GM12878 (cell line): ENCODE results near the gene PTPRS. TPM values are rescaled to one million over a fixed set of nuclear protein-coding genes. Genes with fewer than 3 reads are reported as not detected.

Experiments
- ATAC-seq: fragments of 200-7000 bp; cut with Tn5 transposase; 3 replicates; pipeline ENCODE4 v1.9.1; 2020; ENCODE audit warnings: mild to moderate bottlenecking, moderate library complexity
- BruUV-seq: library from RNA; stranded (reverse); fragments of 400-500 nt; replicated peaks from 2 replicates; lab custom pipeline; 2021; lab: Mats Ljungman, UMichigan
- CTCF ChIA-PET: fragments of 300-600 bp; sonication (Branson Sonifier 250); formaldehyde crosslinking; extraction: SDS; loops from one replicate; lab custom pipeline; 2021; ENCODE audit warnings: inconsistent platforms; lab: Yijun Ruan, JAX
- POLR2A ChIA-PET: fragments of 350-600 bp; formaldehyde crosslinking; extraction: SDS; loops from one replicate; lab custom pipeline; 2021; ENCODE audit warnings: inconsistent platforms; lab: Charles Lee
- RAD21 ChIA-PET: fragments of 300-600 bp; sonication (Branson Sonifier 250); formaldehyde crosslinking; loops from one replicate; lab custom pipeline; 2023; ENCODE audit warnings: antibody characterized with exemption; ENCODE audit not compliant: unreplicated experiment; lab: Charles Lee
- SMC1A ChIA-PET: fragments of 300-600 bp; sonication (Branson Sonifier 250); formaldehyde crosslinking; loops from one replicate; lab custom pipeline; 2023; ENCODE audit not compliant: unreplicated experiment, uncharacterized antibody; lab: Charles Lee
- DNase-seq: peaks from one replicate; pipeline ENCODE4 v3.0.0-alpha.2; 2011; ENCODE audit warnings: low read depth, low spot score
- FAIRE-seq: peaks from 3 replicates; lab custom pipeline; 2011; peaks lifted over from hg19 to GRCh38; lab: Jason Lieb, UNC
- H2AFZ ChIP-seq: 2 replicates; pipeline ENCODE4 v1.6.0; 2011; ENCODE audit warnings: low read depth, low read length, control low read depth; ENCODE audit not compliant: control insufficient read depth
- H3K27ac ChIP-seq: 2 replicates; pipeline ENCODE4 v1.5.1; 2011; ENCODE audit warnings: control low read depth; ENCODE audit not compliant: control insufficient read depth, insufficient read depth
- H3K27me3 ChIP-seq, 2 experiments: replicated peaks in 1 of 2; 2 replicates each; pipeline versions ENCODE4 v1.6.0 to v1.6.1; 2011; ENCODE audit warnings: low read length in 1 of 2; ENCODE audit not compliant: control insufficient read depth in 2 of 2, insufficient read depth in 2 of 2
- H3K36me3 ChIP-seq, 2 experiments: 2 replicates each; pipeline ENCODE4 v1.5.1; 2011; ENCODE audit warnings: low read length in 1 of 2; ENCODE audit not compliant: control insufficient read depth in 2 of 2, insufficient read depth in 2 of 2
- H3K4me1 ChIP-seq: 2 replicates; pipeline ENCODE4 v1.6.1; 2011; ENCODE audit warnings: mild to moderate bottlenecking, low read length, moderate library complexity, mixed read lengths; ENCODE audit not compliant: control insufficient read depth, insufficient read depth
- H3K4me2 ChIP-seq: 2 replicates; pipeline ENCODE4 v1.6.0; 2011; ENCODE audit warnings: control low read depth; ENCODE audit not compliant: control insufficient read depth, insufficient read depth
- H3K4me3 ChIP-seq: fragments of 200-600 bp; sonication (generic); 2 replicates; pipeline ENCODE4 v1.5.1; 2016
- H3K79me2 ChIP-seq: 2 replicates; pipeline ENCODE4 v1.6.0; 2011; ENCODE audit warnings: low read length; ENCODE audit not compliant: control insufficient read depth, insufficient read depth
- H3K9ac ChIP-seq: 2 replicates; pipeline ENCODE4 v1.8.0; 2011; ENCODE audit warnings: low read length, control low read depth, mixed read lengths; ENCODE audit not compliant: control insufficient read depth, insufficient read depth
- H3K9me3 ChIP-seq: replicated peaks from 3 replicates; pipeline ENCODE4 v1.5.1; 2011; ENCODE audit warnings: mild to moderate bottlenecking, low read length; ENCODE audit not compliant: control insufficient read depth, insufficient read depth
- H4K20me1 ChIP-seq: 2 replicates; pipeline ENCODE4 v1.6.0; 2011; ENCODE audit not compliant: control insufficient read depth, insufficient read depth
- BCL11A ChIP-seq: IDR thresholded peaks from 2 replicates; pipeline ENCODE4 v1.6.1; 2011; ENCODE audit warnings: low read depth, low read length
- CEBPB ChIP-seq, 2 experiments: fragments of 150-350 bp in 1 of 2; IDR thresholded peaks; 2 replicates each; pipeline ENCODE4 v1.6.1; 2012 to 2014; ENCODE audit warnings: low read depth in 2 of 2, low read length in 2 of 2, borderline replicate concordance in 1 of 2, inconsistent platforms in 1 of 2
- CREM ChIP-seq: IDR thresholded peaks from 2 replicates; pipeline ENCODE4 v1.6.1; 2014; ENCODE audit warnings: antibody characterized with exemption, low read depth
- ETV6 ChIP-seq, 2 experiments: fragments of 450-650 bp in 1 of 2; IDR thresholded peaks in 1 of 2; conservative IDR thresholded peaks in 1 of 2; 2 replicates each; pipeline ENCODE4 v1.6.1; 2014; ENCODE audit warnings: antibody characterized with exemption in 1 of 2, borderline replicate concordance in 1 of 2, low read depth in 1 of 2, mild to moderate bottlenecking in 1 of 2, moderate library complexity in 1 of 2
- FOXM1 ChIP-seq: IDR thresholded peaks from 2 replicates; pipeline ENCODE4 v1.6.1; 2012; ENCODE audit warnings: low read depth, mild to moderate bottlenecking, inconsistent platforms, low read length, moderate library complexity
- IKZF1 ChIP-seq: fragments of 450-650 bp; conservative IDR thresholded peaks from 2 replicates; pipeline ENCODE4 v1.6.1; 2017; ENCODE audit warnings: antibody characterized with exemption, mild to moderate bottlenecking
- MXI1 ChIP-seq: fragments of 150-350 bp; IDR thresholded peaks from 2 replicates; pipeline ENCODE4 v1.6.1; 2011; ENCODE audit warnings: low read depth, mild to moderate bottlenecking, inconsistent platforms, low read length, improper control_type of control experiment
- NFIC ChIP-seq: IDR thresholded peaks from 2 replicates; pipeline ENCODE4 v1.6.1; 2012; ENCODE audit warnings: low read depth, mild to moderate bottlenecking, inconsistent platforms, low read length, moderate library complexity
- RFX5 ChIP-seq: IDR thresholded peaks from 2 replicates; pipeline ENCODE4 v1.6.1; 2011; ENCODE audit warnings: low read depth, low read length, improper control_type of control experiment
- SIX5 ChIP-seq: IDR thresholded peaks from 2 replicates; pipeline ENCODE4 v1.6.1; 2011; ENCODE audit warnings: mild to moderate bottlenecking, low read depth, low read length, moderate library complexity; ENCODE audit not compliant: severe bottlenecking
- SMARCA5 ChIP-seq: fragments of 450-650 bp; IDR thresholded peaks from 2 replicates; pipeline ENCODE4 v1.6.1; 2017; ENCODE audit warnings: mild to moderate bottlenecking
- SUZ12 ChIP-seq: fragments of 200-600 bp; sonication (generic); IDR thresholded peaks from one replicate; pipeline ENCODE4 v1.6.1; 2018; ENCODE audit warnings: antibody characterized with exemption, mild to moderate bottlenecking; ENCODE audit not compliant: unreplicated experiment
- YY1 ChIP-seq: IDR thresholded peaks from 2 replicates; pipeline ENCODE4 v1.6.1; 2011; ENCODE audit warnings: low read depth, mild to moderate bottlenecking, low read length
- ZBED1 ChIP-seq: IDR thresholded peaks from 2 replicates; pipeline ENCODE4 v1.6.1; 2016; ENCODE audit warnings: borderline replicate concordance
- ZNF207 ChIP-seq: fragments of 450-650 bp; IDR thresholded peaks from 2 replicates; pipeline ENCODE4 v1.6.1; 2014; ENCODE audit warnings: antibody characterized with exemption, mild to moderate bottlenecking, borderline replicate concordance
- ZSCAN29 ChIP-seq: fragments of 450-650 bp; IDR thresholded peaks from 2 replicates; pipeline ENCODE4 v1.6.1; 2017; ENCODE audit warnings: mild to moderate bottlenecking, moderate library complexity
- WGBS: methylation state at CpG from one replicate; pipeline ENCODE4 v1.1.6; 2016; ENCODE audit warnings: low lambda C conversion rate; ENCODE audit not compliant: insufficient replicate concordance, insufficient coverage; ENCODE audit errors: missing lambda C conversion rate; 5-methylcytosine and 5-hydroxymethylcytosine counted together
- in situ Hi-C: fragments of 300-500 bp; cut with MboI; formaldehyde crosslinking; loops from 9 replicates; pipeline ENCODE4 v1.14.3; 2018; ENCODE audit warnings: mixed read lengths
- intact Hi-C: fragments of 100-400 bp; cut with micrococcal nuclease; formaldehyde crosslinking; loops from one replicate; pipeline ENCODE4 v1.14.2; 2022; ENCODE audit not compliant: unreplicated experiment
- polyA plus RNA-seq, 11 experiments: library from polyadenylated mRNA; depleted of rRNA in 4 of 11; unstranded in 6 of 11; stranded (reverse) in 5 of 11; fragments of >200 nt; fragmentation: Nextera tagmentation in 4 of 11; fragmentation: Illumina TruSeq in 1 of 11; extraction: Ambion mirVana in 4 of 11; extraction: Trizol in 1 of 11; gene quantifications; 1 replicate in 1 of 11; 2 replicates in 10 of 11; pipeline versions ENCODE4 v1.2.1 to v1.2.3, GENCODE V29; 2011 to 2016; ENCODE audit warnings: inconsistent platforms in 2 of 11, missing spikeins in 2 of 11, low read depth in 1 of 11
- total RNA-seq, 4 experiments: library from RNA; depleted of rRNA in 3 of 4; stranded (reverse); fragments of >200 nt in 3 of 4; fragmentation: Illumina TruSeq in 1 of 4; extraction: Trizol in 1 of 4; gene quantifications; 2 replicates each; pipeline versions ENCODE4 v1.2.1 to v1.2.3, GENCODE V29; 2013 to 2021
- TF ChIP-seq, protein P1 (sequence below): fragments of 150-350 bp; IDR thresholded peaks from 2 replicates; pipeline ENCODE4 v1.6.1; 2016; ENCODE audit warnings: low read depth, low read length

The PTPRS gene
- total and polyA plus RNA-seq, 10 of the 15 experiments (the other 5 are each of a cell fraction or from before 2014, with no cell fraction given), result 0.09 to 32.1 (median 0.71) TPM

DNA sequence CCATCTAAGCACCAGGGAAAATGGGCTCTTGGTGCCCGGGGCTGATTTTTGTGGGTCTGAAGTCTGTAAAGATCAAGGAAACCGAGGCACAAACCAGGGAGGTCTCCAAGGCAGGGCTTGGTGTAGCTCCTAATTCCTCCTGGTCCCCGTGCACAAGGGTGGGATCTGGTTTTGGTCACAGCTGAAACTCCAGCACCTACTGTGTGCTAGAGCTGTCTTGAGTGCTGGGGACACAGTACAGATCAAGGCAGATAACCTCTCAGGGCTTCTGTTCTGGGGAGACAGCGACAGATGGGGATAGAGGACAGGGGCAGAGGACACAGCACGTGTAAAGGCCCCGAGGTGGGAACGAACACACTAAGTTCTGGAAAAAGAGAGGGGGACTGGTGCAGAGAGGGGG lies 37.4 kb downstream of the PTPRS start:
- ChIA-PET POLR2A (no interaction called here), SMC1A (no interaction called here), RAD21 (no interaction called here), CTCF (no interaction called here)
- H3K9me3 ChIP-seq, result no peaks in the 10 kb centered on the region
- intact Hi-C loops, result no loop called here
- H2AFZ ChIP-seq, result no peak overlapping the region
- FAIRE-seq (no peak), DNase-seq (no peak), ATAC-seq (no peak)
- WGBS, result 26% methylated on average over 7 of the region's 7 CpGs
- no TSS peak for BruUV-seq
- no peaks in the 10 kb centered on the region for H3K36me3 ChIP-seq
- no peaks in the 10 kb centered on the region for H3K4me1 ChIP-seq
- no peak overlapping the region for H3K4me2 ChIP-seq
- no peaks in the 10 kb centered on the region for H3K79me2 ChIP-seq
- H3K9ac ChIP-seq, result no peak overlapping the region
- H4K20me1 ChIP-seq, result no peaks in the 10 kb centered on the region
- no peaks in the 10 kb centered on the region for H3K27me3 ChIP-seq
- in situ Hi-C loops, result no loop called here
- H3K4me3 ChIP-seq, result no peak overlapping the region
- no peak overlapping the region for H3K27ac ChIP-seq
- no peak for TF ChIP-seq MXI1
- TF ChIP-seq, protein P1, sequence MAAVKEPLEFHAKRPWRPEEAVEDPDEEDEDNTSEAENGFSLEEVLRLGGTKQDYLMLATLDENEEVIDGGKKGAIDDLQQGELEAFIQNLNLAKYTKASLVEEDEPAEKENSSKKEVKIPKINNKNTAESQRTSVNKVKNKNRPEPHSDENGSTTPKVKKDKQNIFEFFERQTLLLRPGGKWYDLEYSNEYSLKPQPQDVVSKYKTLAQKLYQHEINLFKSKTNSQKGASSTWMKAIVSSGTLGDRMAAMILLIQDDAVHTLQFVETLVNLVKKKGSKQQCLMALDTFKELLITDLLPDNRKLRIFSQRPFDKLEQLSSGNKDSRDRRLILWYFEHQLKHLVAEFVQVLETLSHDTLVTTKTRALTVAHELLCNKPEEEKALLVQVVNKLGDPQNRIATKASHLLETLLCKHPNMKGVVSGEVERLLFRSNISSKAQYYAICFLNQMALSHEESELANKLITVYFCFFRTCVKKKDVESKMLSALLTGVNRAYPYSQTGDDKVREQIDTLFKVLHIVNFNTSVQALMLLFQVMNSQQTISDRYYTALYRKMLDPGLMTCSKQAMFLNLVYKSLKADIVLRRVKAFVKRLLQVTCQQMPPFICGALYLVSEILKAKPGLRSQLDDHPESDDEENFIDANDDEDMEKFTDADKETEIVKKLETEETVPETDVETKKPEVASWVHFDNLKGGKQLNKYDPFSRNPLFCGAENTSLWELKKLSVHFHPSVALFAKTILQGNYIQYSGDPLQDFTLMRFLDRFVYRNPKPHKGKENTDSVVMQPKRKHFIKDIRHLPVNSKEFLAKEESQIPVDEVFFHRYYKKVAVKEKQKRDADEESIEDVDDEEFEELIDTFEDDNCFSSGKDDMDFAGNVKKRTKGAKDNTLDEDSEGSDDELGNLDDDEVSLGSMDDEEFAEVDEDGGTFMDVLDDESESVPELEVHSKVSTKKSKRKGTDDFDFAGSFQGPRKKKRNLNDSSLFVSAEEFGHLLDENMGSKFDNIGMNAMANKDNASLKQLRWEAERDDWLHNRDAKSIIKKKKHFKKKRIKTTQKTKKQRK, result no peak
- TF ChIP-seq FOXM1, result no peak
- TF ChIP-seq ZSCAN29, result no peak
- TF ChIP-seq CEBPB (IDR thresholded peaks at IDR 0.05; ENCODE audit: borderline replicate concordance in 1 of 2, low read depth in 2 of 2, low read length in 2 of 2), result no peak
- TF ChIP-seq ZBED1, result no peak
- TF ChIP-seq CREM, result no peak
- no peak for TF ChIP-seq ZNF207
- TF ChIP-seq SIX5, result no peak
- no peak for TF ChIP-seq SMARCA5
- no peak for TF ChIP-seq ETV6 (conservative IDR thresholded peaks at IDR 0.05 in 1 of 2, IDR thresholded peaks at IDR 0.05 in 1 of 2; ENCODE audit: borderline replicate concordance in 1 of 2, low read depth in 1 of 2)
- no peak for TF ChIP-seq SUZ12
- TF ChIP-seq IKZF1, result no peak
- no peak for TF ChIP-seq NFIC
- no peak for TF ChIP-seq RFX5
- no peak for TF ChIP-seq YY1
- no peak for TF ChIP-seq BCL11A
- TF ChIP-seq, all 136 proteins: peak for 0
